OCI-LY1 (cell line): ENCODE data around the gene RDH14.

ENCODE experiments used
- H2AFZ ChIP-seq: fragments of 200-600 bp; sonication (generic), shearing (Covaris generic); 2 replicates; pipeline ENCODE4 v1.6.0; 2014; ENCODE audit warnings: antibody characterized with exemption, mild to moderate bottlenecking, low read length
- H3F3A ChIP-seq: fragments of 200-600 bp; sonication (generic), shearing (Covaris generic); 2 replicates; pipeline ENCODE4 v1.6.0; 2014; ENCODE audit warnings: mild to moderate bottlenecking, antibody characterized with exemption, low read length, moderate library complexity; ENCODE audit not compliant: insufficient read depth
- H3K27ac ChIP-seq: fragments of 200-600 bp; sonication (generic); 2 replicates; pipeline ENCODE4 v1.5.1; 2014; ENCODE audit warnings: low read length, mixed run types, mild to moderate bottlenecking, low read depth; ENCODE audit not compliant: poor library complexity, severe bottlenecking
- H3K27me3 ChIP-seq: fragments of 200-600 bp; sonication (generic); 2 replicates; pipeline ENCODE4 v1.6.0; 2014; ENCODE audit warnings: antibody characterized with exemption, mild to moderate bottlenecking, low read length, moderate library complexity; ENCODE audit not compliant: insufficient read depth
- H3K36me3 ChIP-seq: fragments of 200-600 bp; sonication (generic); 2 replicates; pipeline ENCODE4 v1.6.1; 2014; ENCODE audit warnings: mild to moderate bottlenecking, antibody characterized with exemption, low read length, moderate library complexity, mixed read lengths; ENCODE audit not compliant: insufficient read depth
- H3K4me1 ChIP-seq: fragments of 200-600 bp; sonication (generic); 2 replicates; pipeline ENCODE4 v1.5.1; 2014; ENCODE audit warnings: mild to moderate bottlenecking, low read length, moderate library complexity; ENCODE audit not compliant: insufficient read depth, severe bottlenecking
- H3K4me2 ChIP-seq: fragments of 200-600 bp; sonication (generic), shearing (Covaris generic); 2 replicates; pipeline ENCODE4 v1.6.1; 2014; ENCODE audit warnings: low read length
- H3K4me3 ChIP-seq: fragments of 200-600 bp; sonication (generic); 2 replicates; pipeline ENCODE4 v1.5.1; 2014; ENCODE audit warnings: low read length, low read depth, mild to moderate bottlenecking, mixed read lengths; ENCODE audit not compliant: poor library complexity, severe bottlenecking
- H3K79me2 ChIP-seq: fragments of 200-600 bp; shearing (Covaris generic); 2 replicates; pipeline ENCODE4 v1.6.1; 2016; ENCODE audit warnings: mixed run types, low read length, mixed read lengths; ENCODE audit not compliant: insufficient read depth
- H3K9ac ChIP-seq: fragments of 200-600 bp; sonication (generic), shearing (Covaris generic); 2 replicates; pipeline ENCODE4 v1.6.1; 2014; ENCODE audit warnings: mild to moderate bottlenecking, low read length, mixed read lengths
- H3K9me2 ChIP-seq: fragments of 200-600 bp; sonication (generic), shearing (Covaris generic); 2 replicates; pipeline ENCODE4 v1.6.1; 2014; ENCODE audit warnings: low read depth, mild to moderate bottlenecking, low read length, mixed read lengths
- H3K9me3 ChIP-seq: fragments of 200-600 bp; shearing (Covaris generic); 2 replicates; pipeline ENCODE4 v1.6.1; 2014; ENCODE audit warnings: low read length, mixed read lengths
- H4K20me1 ChIP-seq: fragments of 200-600 bp; sonication (generic), shearing (Covaris generic); 2 replicates; pipeline ENCODE4 v1.6.0; 2016; ENCODE audit warnings: mild to moderate bottlenecking, low read length; ENCODE audit not compliant: insufficient read depth
- EZH2 ChIP-seq: fragments of 200-600 bp; sonication (generic), shearing (Covaris generic); IDR thresholded peaks from 2 replicates; pipeline ENCODE4 v1.8.0; 2017; ENCODE audit warnings: borderline replicate concordance, mixed run types, mild to moderate bottlenecking, antibody characterized with exemption, low read length, moderate library complexity, mixed read lengths
- TF ChIP-seq, protein P1 (sequence below): fragments of 200-600 bp; sonication (generic), shearing (Covaris generic); IDR thresholded peaks from 2 replicates; pipeline ENCODE4 v1.5.1; 2017; ENCODE audit warnings: mild to moderate bottlenecking, antibody characterized with exemption, low read length, moderate library complexity, mixed read lengths

The RDH14 gene

DNA sequence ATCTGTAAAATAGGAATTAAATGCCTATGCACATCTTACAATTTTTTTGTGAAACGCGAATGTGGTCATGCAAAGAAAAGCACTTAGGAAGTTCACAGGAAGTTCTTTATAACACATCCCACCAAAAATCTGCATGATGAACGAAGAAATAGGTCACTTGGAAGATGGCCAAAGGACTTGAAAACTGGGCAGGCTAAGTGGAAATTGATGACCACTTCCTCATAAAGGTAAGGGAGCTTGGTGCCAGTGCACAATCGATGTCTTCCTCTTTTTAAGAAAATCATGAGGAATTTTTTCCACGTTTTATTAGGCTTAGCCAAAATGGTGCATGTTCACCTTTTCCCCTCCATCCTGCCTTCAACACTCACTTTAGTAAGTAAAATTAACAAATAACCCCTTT is 37.2 kb upstream of the RDH14 start:
- no peak overlapping the region for H3K4me2 ChIP-seq
- no peaks in the 10 kb centered on the region for H4K20me1 ChIP-seq
- no peak overlapping the region for H3K27ac ChIP-seq
- H3K9me2 ChIP-seq: no peaks in the 10 kb centered on the region
- no peaks in the 10 kb centered on the region for H3K79me2 ChIP-seq
- H2AFZ ChIP-seq: no peak overlapping the region
- no peaks in the 10 kb centered on the region for H3F3A ChIP-seq
- no peaks in the 10 kb centered on the region for H3K4me1 ChIP-seq
- no peak overlapping the region for H3K9ac ChIP-seq
- no peaks in the 10 kb centered on the region for H3K9me3 ChIP-seq
- H3K27me3 ChIP-seq: no peaks in the 10 kb centered on the region
- no peak overlapping the region for H3K4me3 ChIP-seq
- H3K36me3 ChIP-seq: no peaks in the 10 kb centered on the region
- TF ChIP-seq, protein P1, sequence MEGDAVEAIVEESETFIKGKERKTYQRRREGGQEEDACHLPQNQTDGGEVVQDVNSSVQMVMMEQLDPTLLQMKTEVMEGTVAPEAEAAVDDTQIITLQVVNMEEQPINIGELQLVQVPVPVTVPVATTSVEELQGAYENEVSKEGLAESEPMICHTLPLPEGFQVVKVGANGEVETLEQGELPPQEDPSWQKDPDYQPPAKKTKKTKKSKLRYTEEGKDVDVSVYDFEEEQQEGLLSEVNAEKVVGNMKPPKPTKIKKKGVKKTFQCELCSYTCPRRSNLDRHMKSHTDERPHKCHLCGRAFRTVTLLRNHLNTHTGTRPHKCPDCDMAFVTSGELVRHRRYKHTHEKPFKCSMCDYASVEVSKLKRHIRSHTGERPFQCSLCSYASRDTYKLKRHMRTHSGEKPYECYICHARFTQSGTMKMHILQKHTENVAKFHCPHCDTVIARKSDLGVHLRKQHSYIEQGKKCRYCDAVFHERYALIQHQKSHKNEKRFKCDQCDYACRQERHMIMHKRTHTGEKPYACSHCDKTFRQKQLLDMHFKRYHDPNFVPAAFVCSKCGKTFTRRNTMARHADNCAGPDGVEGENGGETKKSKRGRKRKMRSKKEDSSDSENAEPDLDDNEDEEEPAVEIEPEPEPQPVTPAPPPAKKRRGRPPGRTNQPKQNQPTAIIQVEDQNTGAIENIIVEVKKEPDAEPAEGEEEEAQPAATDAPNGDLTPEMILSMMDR: no peak
- no peak for TF ChIP-seq EZH2

DNA sequence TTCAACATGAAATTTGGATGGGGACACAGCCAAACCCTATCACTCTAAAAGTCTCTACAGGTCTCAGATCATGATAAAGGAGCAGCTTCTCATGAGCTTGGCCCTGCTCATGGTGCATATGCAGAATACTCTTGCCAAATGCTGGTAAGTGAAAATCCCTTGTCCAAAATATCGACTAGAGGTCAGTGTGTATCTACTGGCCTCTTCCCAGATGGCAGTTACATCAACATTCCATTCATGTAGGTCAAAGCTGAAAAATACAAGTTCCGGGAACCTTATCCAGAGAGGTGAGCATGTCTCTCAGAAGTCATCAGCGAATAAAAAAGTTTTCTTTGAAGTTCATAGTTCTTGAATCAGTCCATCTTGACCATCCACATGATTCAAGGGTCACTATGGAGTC is 36.5 kb upstream of the RDH14 start:
- Histone ChIP-seq H3K36me3 (no peaks in the 10 kb centered on the region), H3K9ac (no peak overlapping the region), H3K27ac (no peak overlapping the region), H3K9me2 (no peaks in the 10 kb centered on the region), H3K79me2 (no peaks in the 10 kb centered on the region), H3F3A (no peaks in the 10 kb centered on the region), H3K4me1 (no peaks in the 10 kb centered on the region), H3K27me3 (no peaks in the 10 kb centered on the region), H2AFZ (no peak overlapping the region), H3K4me3 (no peak overlapping the region), H3K4me2 (no peak overlapping the region), H4K20me1 (no peaks in the 10 kb centered on the region), H3K9me3 (no peaks in the 10 kb centered on the region)
- no peak for TF ChIP-seq EZH2
- TF ChIP-seq, protein P1: no peak

DNA sequence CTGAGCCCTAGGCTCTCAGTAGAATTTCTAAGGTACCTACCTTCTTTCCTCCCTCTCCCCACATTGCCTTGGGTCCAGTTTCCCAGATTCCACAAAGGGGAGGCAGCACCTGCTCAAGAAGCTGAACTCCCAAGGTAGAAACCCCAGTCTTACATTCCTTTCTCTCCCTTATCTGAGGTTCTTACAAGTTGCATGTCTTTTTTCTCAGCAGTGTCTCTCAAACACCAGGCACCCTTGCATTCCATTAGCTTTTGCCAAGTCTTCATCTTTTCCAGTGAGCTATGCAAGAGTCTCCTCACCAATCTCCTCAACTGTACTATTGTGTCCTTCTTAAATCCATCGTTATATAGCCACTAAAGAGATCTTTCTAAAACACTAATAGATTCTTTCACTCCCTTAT is 33.0 kb upstream of the RDH14 start:
- TF ChIP-seq EZH2: no peak
- TF ChIP-seq, protein P1: no peak
- Histone ChIP-seq H3K27me3 (no peaks in the 10 kb centered on the region), H3K79me2 (no peaks in the 10 kb centered on the region), H3K4me1 (no peaks in the 10 kb centered on the region), H3K9me3 (no peaks in the 10 kb centered on the region), H3K36me3 (no peaks in the 10 kb centered on the region), H3K4me2 (no peak overlapping the region), H3K4me3 (no peak overlapping the region), H4K20me1 (no peaks in the 10 kb centered on the region), H3K9me2 (no peaks in the 10 kb centered on the region), H3F3A (no peaks in the 10 kb centered on the region), H3K9ac (no peak overlapping the region), H2AFZ (no peak overlapping the region), H3K27ac (no peak overlapping the region)
